GM19397 (cell line): ENCODE data around the gene DNLZ.
"Not testable (repeated sequence)": the region's sequence is repeated elsewhere in the genome, so short reads cannot be mapped to it uniquely, and the experiment has no call there.

Experiments
- ATAC-seq: cut with Tn5 transposase; IDR thresholded peaks from one replicate; pipeline ENCODE4 v1.9.1; 2021; ENCODE audit warnings: mild to moderate bottlenecking, moderate library complexity; ENCODE audit not compliant: unreplicated experiment

The DNLZ gene

GRCh38 chr9:136363106-136363948 lies at the start of gene DNLZ:
Gene DNLZ (minus strand): TSS chr9:136363744. CDS start chr9:136363714, 30 bp downstream.
- ATAC-seq, result peak; percentile 71

- ATAC-seq, result no peak
Observed at GRCh38 chr9:136412962-136413361, 49.4 kb upstream of the DNLZ start.

GRCh38 chr9:136411378-136411777 lies 47.8 kb upstream of the DNLZ start:
- ATAC-seq, result no peak

- ATAC-seq, result peak; percentile 78
Observed at GRCh38 chr9:136410500-136411287, 47.1 kb upstream of the DNLZ start, which contains the start of the genes ENTR1 and PMPCA. Gene ENTR1 (minus strand): TSS chr9:136410614. CDS start chr9:136410397, 217 bp downstream. Gene PMPCA (plus strand): TSS chr9:136410658. CDS start chr9:136410669, 11 bp downstream.

- peak; percentile 18 for ATAC-seq
Observed at GRCh38 chr9:136409557-136410455, 46.3 kb upstream of the DNLZ start.

GRCh38 chr9:136407911-136408310 lies 44.4 kb upstream of the DNLZ start:
- no peak for ATAC-seq

- ATAC-seq, result not testable (repeated sequence)
Observed at GRCh38 chr9:136407061-136407460, 43.5 kb upstream of the DNLZ start.

GRCh38 chr9:136405904-136406303 lies 42.4 kb upstream of the DNLZ start:
- not testable (repeated sequence) for ATAC-seq

GRCh38 chr9:136405481-136405880 lies 41.9 kb upstream of the DNLZ start:
- no peak for ATAC-seq

- ATAC-seq, result no peak
Observed at GRCh38 chr9:136404801-136405136, 41.2 kb upstream of the DNLZ start.

GRCh38 chr9:136403915-136404800 lies 40.6 kb upstream of the DNLZ start:
- ATAC-seq, result no peak

GRCh38 chr9:136403538-136403914 lies 40.0 kb upstream of the DNLZ start:
- no peak for ATAC-seq

- no peak for ATAC-seq
Observed at GRCh38 chr9:136402067-136402466, 38.5 kb upstream of the DNLZ start.

GRCh38 chr9:136401173-136401922 lies 37.8 kb upstream of the DNLZ start:
- no peak for ATAC-seq

- peak; percentile 65 for ATAC-seq
Observed at GRCh38 chr9:136400038-136400834, 36.7 kb upstream of the DNLZ start, which contains the start of gene SNAPC4. Gene SNAPC4 (minus strand): TSS chr9:136400170. CDS start chr9:136398428, 1,742 bp downstream.

GRCh38 chr9:136399176-136400037 lies 35.9 kb upstream of the DNLZ start:
- ATAC-seq, result peak; percentile 26

- ATAC-seq, result no peak
Observed at GRCh38 chr9:136398286-136398685, 34.7 kb upstream of the DNLZ start.
